Suprapubic skin (tissue), 4 donors: Measurements from ENCODE around the gene SLC25A46.

ENCODE experiments used
- POLR2A ChIP-seq, 2 donors: fragments of 450-650 bp; IDR thresholded peaks; one replicate each; pipeline ENCODE4 v1.6.1; 2017; ENCODE audit warnings: antibody characterized with exemption in 2 of 2, mild to moderate bottlenecking in 2 of 2, moderate library complexity in 2 of 2
- POLR2AphosphoS5 ChIP-seq, 3 donors: sonication (generic); formaldehyde crosslinking; IDR thresholded peaks; one replicate each; pipeline ENCODE4 v1.6.1; 2017; ENCODE audit warnings: antibody characterized with exemption in 3 of 3
- TF ChIP-seq, protein P1 (sequence below), 2 donors: fragments of 200-600 bp in 1 of 2; fragments of 450-650 bp in 1 of 2; sonication (generic) in 1 of 2; IDR thresholded peaks; one replicate each; pipeline ENCODE4 v1.5.1; 2016 to 2019; ENCODE audit warnings: antibody characterized with exemption in 2 of 2, mild to moderate bottlenecking in 1 of 2, moderate library complexity in 1 of 2

- TF ChIP-seq POLR2AphosphoS5 (IDR thresholded peaks at IDR 0.05) (no peak), POLR2A (IDR thresholded peaks at IDR 0.05) (no peak)
- TF ChIP-seq, protein P1, sequence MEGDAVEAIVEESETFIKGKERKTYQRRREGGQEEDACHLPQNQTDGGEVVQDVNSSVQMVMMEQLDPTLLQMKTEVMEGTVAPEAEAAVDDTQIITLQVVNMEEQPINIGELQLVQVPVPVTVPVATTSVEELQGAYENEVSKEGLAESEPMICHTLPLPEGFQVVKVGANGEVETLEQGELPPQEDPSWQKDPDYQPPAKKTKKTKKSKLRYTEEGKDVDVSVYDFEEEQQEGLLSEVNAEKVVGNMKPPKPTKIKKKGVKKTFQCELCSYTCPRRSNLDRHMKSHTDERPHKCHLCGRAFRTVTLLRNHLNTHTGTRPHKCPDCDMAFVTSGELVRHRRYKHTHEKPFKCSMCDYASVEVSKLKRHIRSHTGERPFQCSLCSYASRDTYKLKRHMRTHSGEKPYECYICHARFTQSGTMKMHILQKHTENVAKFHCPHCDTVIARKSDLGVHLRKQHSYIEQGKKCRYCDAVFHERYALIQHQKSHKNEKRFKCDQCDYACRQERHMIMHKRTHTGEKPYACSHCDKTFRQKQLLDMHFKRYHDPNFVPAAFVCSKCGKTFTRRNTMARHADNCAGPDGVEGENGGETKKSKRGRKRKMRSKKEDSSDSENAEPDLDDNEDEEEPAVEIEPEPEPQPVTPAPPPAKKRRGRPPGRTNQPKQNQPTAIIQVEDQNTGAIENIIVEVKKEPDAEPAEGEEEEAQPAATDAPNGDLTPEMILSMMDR (IDR thresholded peaks at IDR 0.05), result no peak
Measured at GRCh38 chr5:110785356-110785755, 46.5 kb downstream of the SLC25A46 start.
